22Rv1 (cell line): ENCODE measurements around the gene GRAMD2B.

Source experiments
- ZFX ChIP-seq: fragments of 450-650 bp; IDR thresholded peaks from 2 replicates; pipeline ENCODE4 v1.6.1; 2017; ENCODE audit warnings: antibody characterized with exemption, borderline replicate concordance
- TF ChIP-seq, protein P1 (sequence below): fragments of 450-650 bp; IDR thresholded peaks from 2 replicates; pipeline ENCODE4 v1.5.1; 2017; ENCODE audit warnings: mild to moderate bottlenecking

DNA sequence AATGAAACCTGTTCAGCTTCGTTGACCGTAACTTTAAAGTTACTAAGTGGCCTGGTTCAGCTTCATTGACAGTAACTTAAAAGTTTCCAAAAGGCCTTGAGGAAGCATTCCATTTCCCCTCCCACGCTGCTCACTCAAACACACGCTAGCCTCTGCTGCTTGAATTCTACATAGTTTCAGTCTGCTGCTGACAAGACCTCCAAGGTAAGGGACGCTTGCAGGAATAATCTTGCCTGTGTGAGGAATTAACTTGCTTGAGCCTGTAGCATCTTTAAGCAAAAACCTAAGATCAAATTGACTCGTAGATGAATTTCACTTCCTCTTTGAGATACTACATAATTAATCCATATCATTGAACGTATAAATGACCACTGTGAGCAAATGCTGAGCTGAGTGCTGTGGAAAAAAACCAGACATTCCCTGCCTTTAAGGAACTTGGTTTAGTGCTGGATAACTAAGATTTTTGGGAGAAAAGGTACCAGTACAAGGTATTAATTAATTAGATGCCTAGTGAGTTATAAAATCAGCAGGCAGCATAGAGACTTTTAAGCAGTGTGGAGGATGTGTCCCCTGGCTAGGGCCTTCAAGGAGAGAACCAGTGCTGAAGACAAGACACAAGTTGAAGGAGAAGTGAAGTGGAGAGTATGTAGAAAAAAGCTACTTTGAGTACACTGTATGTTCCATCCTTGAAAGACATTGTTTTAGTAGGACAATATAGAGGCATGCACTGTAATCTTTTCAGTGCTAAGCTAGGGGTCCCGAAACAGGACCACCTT is 39.2 kb downstream of the GRAMD2B start:
- TF ChIP-seq, protein P1, sequence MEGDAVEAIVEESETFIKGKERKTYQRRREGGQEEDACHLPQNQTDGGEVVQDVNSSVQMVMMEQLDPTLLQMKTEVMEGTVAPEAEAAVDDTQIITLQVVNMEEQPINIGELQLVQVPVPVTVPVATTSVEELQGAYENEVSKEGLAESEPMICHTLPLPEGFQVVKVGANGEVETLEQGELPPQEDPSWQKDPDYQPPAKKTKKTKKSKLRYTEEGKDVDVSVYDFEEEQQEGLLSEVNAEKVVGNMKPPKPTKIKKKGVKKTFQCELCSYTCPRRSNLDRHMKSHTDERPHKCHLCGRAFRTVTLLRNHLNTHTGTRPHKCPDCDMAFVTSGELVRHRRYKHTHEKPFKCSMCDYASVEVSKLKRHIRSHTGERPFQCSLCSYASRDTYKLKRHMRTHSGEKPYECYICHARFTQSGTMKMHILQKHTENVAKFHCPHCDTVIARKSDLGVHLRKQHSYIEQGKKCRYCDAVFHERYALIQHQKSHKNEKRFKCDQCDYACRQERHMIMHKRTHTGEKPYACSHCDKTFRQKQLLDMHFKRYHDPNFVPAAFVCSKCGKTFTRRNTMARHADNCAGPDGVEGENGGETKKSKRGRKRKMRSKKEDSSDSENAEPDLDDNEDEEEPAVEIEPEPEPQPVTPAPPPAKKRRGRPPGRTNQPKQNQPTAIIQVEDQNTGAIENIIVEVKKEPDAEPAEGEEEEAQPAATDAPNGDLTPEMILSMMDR, result no peak
- no peak for TF ChIP-seq ZFX
